NCI-H2196 treated with DMSO at 0.1 percent for 48 hours (cell line): ENCODE measurements around the gene PEX10.

Experiments
- DNase-seq: peaks from one replicate; lab custom pipeline; 2025; ENCODE audit not compliant: unreplicated experiment; lab: John Stamatoyannopoulos, UW

PEX10 gene

GRCh38 chr1:2405588-2406295 lies 6.6 kb downstream of the PEX10 start:
- DNase-seq: no peak

GRCh38 chr1:2404890-2405511 lies 7.4 kb downstream of the PEX10 start:
- DNase-seq: no peak

GRCh38 chr1:2404142-2404889 lies 8.0 kb downstream of the PEX10 start:
- no peak for DNase-seq

- no peak for DNase-seq
Observed at GRCh38 chr1:2403273-2403672, 9.1 kb downstream of the PEX10 start.

- no peak for DNase-seq
Observed at GRCh38 chr1:2402420-2402819, 9.9 kb downstream of the PEX10 start.

GRCh38 chr1:2400950-2401649 lies 11.3 kb downstream of the PEX10 start:
- DNase-seq: no peak

- no peak for DNase-seq
Observed at GRCh38 chr1:2400576-2400909, 11.8 kb downstream of the PEX10 start.

- DNase-seq: no peak
Observed at GRCh38 chr1:2399890-2400575, 12.3 kb downstream of the PEX10 start.

- DNase-seq: no peak
Observed at GRCh38 chr1:2398871-2399270, 13.5 kb downstream of the PEX10 start.

- no peak for DNase-seq
Observed at GRCh38 chr1:2397007-2397679, 15.2 kb downstream of the PEX10 start.

- no peak for DNase-seq
Observed at GRCh38 chr1:2396476-2396875, 15.9 kb downstream of the PEX10 start.

GRCh38 chr1:2396059-2396458 lies 16.3 kb downstream of the PEX10 start:
- DNase-seq: no peak

- DNase-seq: no peak
Observed at GRCh38 chr1:2395245-2395644, 17.1 kb downstream of the PEX10 start.

- no peak for DNase-seq
Observed at GRCh38 chr1:2394761-2395160, 17.6 kb downstream of the PEX10 start.

- DNase-seq: no peak
Observed at GRCh38 chr1:2394220-2394619, 18.1 kb downstream of the PEX10 start.

- no peak for DNase-seq
Observed at GRCh38 chr1:2393471-2393877, 18.9 kb downstream of the PEX10 start.

- DNase-seq: no peak
Observed at GRCh38 chr1:2392686-2393085, 19.7 kb downstream of the PEX10 start.

GRCh38 chr1:2391931-2392509 lies 20.3 kb downstream of the PEX10 start:
- DNase-seq: no peak

GRCh38 chr1:2391041-2391930 lies 21.1 kb downstream of the PEX10 start, which contains the start of the genes MORN1 and RER1:
MORN1 (minus strand) TSS chr1:2391554; CDS start chr1:2391533, 21 bp downstream.
RER1 (plus strand) TSS chr1:2391841; CDS start chr1:2395791, 3,950 bp downstream.
- DNase-seq: peak; percentile 98
